GM10248 (cell line): Measurements from ENCODE around the gene FAM210B.

ENCODE experiments used
- CTCF ChIA-PET: fragments of 300-600 bp; sonication (Branson Sonifier 250); formaldehyde crosslinking; extraction: SDS; loops from one replicate; lab custom pipeline; 2021; ENCODE audit warnings: antibody characterized with exemption; lab: Yijun Ruan, JAX
- POLR2A ChIA-PET: fragments of 350-650 bp; sonication (Branson Sonifier 250); formaldehyde crosslinking; extraction: SDS; loops from one replicate; lab custom pipeline; 2020; ENCODE audit warnings: antibody characterized with exemption; lab: Yijun Ruan, JAX
- DNase-seq: peaks from one replicate; pipeline ENCODE4 v3.0.0; 2012; ENCODE audit errors: extremely low spot score
- TF ChIP-seq, protein P1 (sequence below): IDR thresholded peaks from 2 replicates; pipeline ENCODE4 v1.5.1; 2012; ENCODE audit warnings: mild to moderate bottlenecking, low read depth; ENCODE audit errors: extremely low read depth, missing control alignments, control extremely low read depth

Gene FAM210B

DNA sequence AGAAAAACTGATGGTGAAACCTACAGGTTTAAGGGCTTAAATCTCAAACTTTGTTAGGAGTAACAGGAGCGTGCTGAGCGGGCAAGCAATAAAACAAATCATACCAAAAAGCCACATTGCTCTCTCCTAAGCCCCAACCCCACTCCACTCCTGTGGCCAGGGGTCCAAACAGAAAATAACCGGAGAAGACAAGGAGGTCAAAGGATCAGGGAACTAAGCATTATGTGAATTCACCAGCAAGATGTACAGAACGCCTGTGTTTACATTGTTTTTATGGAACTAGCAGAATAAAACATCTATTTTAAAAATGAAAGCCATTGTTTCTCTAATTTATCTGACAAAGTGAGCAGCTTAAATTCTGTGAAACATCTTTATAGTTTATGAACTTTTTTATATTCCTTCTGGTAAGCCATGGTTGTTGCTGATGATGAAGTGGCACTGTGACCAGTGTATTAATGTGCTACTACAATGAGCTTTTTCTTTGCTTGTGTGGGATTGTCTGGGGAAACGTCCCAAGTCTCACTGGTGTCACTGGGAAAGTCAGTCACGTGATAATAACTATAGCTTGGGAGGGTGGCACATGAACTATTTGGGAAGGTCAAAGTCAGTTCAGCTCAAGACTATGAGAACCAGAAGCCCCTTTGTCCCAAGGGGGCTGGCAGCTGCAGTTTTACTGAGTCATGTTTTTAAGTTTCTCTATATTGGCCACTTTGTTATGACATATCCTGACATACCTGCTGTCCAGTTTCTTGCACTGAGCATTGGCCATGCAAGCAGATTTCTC lies 9.8 kb downstream of the FAM210B start:
- TF ChIP-seq, protein P1, sequence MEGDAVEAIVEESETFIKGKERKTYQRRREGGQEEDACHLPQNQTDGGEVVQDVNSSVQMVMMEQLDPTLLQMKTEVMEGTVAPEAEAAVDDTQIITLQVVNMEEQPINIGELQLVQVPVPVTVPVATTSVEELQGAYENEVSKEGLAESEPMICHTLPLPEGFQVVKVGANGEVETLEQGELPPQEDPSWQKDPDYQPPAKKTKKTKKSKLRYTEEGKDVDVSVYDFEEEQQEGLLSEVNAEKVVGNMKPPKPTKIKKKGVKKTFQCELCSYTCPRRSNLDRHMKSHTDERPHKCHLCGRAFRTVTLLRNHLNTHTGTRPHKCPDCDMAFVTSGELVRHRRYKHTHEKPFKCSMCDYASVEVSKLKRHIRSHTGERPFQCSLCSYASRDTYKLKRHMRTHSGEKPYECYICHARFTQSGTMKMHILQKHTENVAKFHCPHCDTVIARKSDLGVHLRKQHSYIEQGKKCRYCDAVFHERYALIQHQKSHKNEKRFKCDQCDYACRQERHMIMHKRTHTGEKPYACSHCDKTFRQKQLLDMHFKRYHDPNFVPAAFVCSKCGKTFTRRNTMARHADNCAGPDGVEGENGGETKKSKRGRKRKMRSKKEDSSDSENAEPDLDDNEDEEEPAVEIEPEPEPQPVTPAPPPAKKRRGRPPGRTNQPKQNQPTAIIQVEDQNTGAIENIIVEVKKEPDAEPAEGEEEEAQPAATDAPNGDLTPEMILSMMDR = no peak
- no peak for DNase-seq
- CTCF ChIA-PET = interaction anchor here (0.8 to 1.4 kb wide), 3 partner anchors 10 to 51 kb away, joined by 3 to 6 read pairs (median 3); partner anchors contain the start of gene FAM210B
- POLR2A ChIA-PET = no interaction called here

DNA sequence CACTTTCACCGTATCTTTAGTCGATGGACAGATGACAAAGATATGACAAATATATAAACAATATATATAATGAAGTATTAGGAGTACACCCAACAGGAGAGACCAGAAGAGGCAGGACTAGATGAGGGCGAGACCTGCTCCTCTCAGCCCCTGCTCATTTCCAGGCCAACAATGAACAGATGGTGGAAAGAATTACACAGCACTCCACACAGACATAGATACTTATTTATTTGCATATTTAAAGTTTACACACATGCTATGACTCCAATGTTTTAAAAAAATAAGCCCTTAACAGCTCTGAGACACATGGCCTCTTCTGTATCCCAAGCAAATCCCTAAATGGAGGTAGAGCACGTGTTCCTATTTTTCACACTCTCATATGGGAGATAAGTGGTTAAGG lies 10.4 kb downstream of the FAM210B start:
- ChIA-PET POLR2A (no interaction called here), CTCF (interaction anchor here (0.8 to 1.5 kb wide), 4 partner anchors 10 to 50 kb away, joined by 3 to 6 read pairs (median 3); partner anchors contain the start of gene FAM210B)
- no peak for DNase-seq
- TF ChIP-seq, protein P1 = no peak

DNA sequence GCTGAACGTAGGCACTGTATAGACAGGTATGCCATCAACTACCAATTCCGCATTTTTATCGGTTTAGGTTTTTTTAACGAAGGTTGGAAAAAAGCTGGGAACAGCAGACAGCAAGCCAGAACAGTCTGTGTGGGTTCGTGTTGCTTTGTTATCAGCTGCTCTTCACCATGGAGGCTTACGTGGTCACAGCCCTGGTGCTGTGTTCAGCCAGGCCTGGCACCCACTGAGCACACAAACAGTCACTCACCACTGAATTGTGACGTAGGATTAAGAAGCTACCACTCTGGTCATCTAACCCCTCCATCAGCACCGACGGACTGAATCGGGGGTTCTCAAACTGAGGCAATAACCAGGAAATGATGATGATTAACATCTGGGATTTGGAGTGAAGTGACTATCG lies 13.2 kb downstream of the FAM210B start:
- POLR2A ChIA-PET = no interaction called here
- no peak for DNase-seq
- CTCF ChIA-PET = interaction anchor here (0.9 to 1.3 kb wide), 3 partner anchors 11 to 19 kb away, joined by 3 to 4 read pairs (median 4); partner anchors contain the start of gene AURKA

DNA sequence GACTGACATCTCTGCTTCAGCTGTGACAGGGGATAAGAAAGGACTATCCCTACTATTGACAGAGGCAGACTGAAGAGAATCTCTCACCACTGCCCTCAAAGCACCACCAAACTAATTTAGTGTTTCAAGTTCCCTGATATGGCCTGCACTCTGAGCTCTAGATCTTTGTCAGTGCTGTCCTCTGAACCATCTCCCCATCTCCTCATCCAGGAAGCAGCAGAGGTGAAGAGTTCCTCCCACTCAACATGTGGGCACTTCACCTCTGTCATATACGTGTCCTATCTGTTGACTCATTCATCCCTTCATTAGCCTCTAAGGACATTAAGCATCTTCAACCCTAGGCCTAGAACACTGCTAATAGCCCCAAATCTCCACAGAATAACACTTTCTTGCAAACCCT lies 14.1 kb downstream of the FAM210B start:
- DNase-seq = no peak

More for the DNA sequence above, 13.2 kb downstream of the FAM210B start:
- TF ChIP-seq, protein P1 = no peak

DNA sequence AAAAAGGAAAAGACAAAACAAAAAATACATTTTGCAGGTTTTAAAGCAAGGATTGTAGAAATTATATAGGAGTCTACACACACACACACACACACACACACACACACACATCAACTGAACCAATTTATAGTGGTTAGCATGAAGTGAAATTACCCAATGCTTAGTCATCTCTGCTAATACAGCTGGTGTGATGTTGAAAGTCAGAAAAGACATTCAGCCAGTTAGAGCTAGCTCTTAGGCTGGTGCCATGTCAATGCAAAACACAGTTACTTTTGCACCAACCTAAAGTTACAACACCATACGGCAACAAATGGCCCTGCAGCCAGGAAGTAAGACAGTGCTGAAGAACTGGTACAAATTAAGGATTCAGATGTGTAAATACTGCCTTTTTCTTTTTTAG lies 15.2 kb downstream of the FAM210B start:
- ChIA-PET CTCF (interaction anchor here (1.0 to 2.2 kb wide), 2 partner anchors 13 to 24 kb away, joined by 3 to 8 read pairs; no protein-coding TSS in a partner anchor), POLR2A (no interaction called here)

More for the DNA sequence above, 14.1 kb downstream of the FAM210B start:
- ChIA-PET CTCF (interaction anchor here (0.9 to 1.3 kb wide), 3 partner anchors 12 to 19 kb away, joined by 3 to 4 read pairs (median 4); partner anchors contain the start of gene AURKA), POLR2A (interaction anchor here (0.7 kb wide), 1 partner anchor 20 kb away, joined by 4 read pairs; the partner anchor contains the start of gene CSTF1)
- TF ChIP-seq, protein P1 = no peak

DNA sequence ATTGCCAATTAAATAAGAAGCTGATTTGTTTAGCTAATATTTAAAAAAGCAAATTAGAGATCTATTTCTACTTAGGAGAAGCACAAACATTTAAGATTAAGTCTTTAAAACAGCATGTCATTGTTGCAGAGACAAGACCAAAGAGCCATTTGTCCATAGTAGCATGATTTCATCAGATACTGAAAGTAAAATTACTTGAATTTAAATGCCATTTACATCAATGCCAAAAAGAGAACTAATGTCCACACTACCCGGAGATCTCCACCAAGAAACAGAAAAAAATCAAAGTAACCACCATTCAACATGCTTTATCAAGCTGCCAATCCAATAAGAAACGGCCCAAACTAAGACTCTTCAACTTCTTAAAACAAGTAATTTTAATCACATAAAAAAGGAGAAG lies 17.6 kb downstream of the FAM210B start:
- DNase-seq = no peak
- TF ChIP-seq, protein P1 = no peak
- ChIA-PET CTCF (interaction anchor here (1.2 to 1.4 kb wide), 2 partner anchors 10 to 15 kb away, joined by 3 to 5 read pairs; partner anchors contain the start of genes AURKA and CSTF1), POLR2A (no interaction called here)

More for the DNA sequence above, 15.2 kb downstream of the FAM210B start:
- no peak for DNase-seq
- TF ChIP-seq, protein P1 = no peak
